PFSK-1 (cell line): ENCODE results near the gene CLIP4.

Experiments
- FOXP2 ChIP-seq: optimal IDR thresholded peaks from 2 replicates; pipeline ENCODE3; 2011; ENCODE audit warnings: borderline replicate concordance, control low read depth, inconsistent platforms; ENCODE audit not compliant: insufficient read depth; ENCODE audit errors: extremely low read length, extremely low read depth
- POLR2AphosphoS5 ChIP-seq: IDR thresholded peaks from 2 replicates; pipeline ENCODE4 v1.6.1; 2012; ENCODE audit warnings: low read depth, mild to moderate bottlenecking, control low read depth, low read length, moderate library complexity
- REST ChIP-seq, 2 experiments: IDR thresholded peaks; 2 replicates each; pipeline versions ENCODE4 v1.6.1 to v1.8.0; 2011 to 2012; ENCODE audit warnings: low read depth in 2 of 2, low read length in 2 of 2, control low read depth in 1 of 2, inconsistent platforms in 1 of 2, mild to moderate bottlenecking in 1 of 2, moderate library complexity in 1 of 2; ENCODE audit not compliant: insufficient read depth in 1 of 2
- SIN3A ChIP-seq: IDR thresholded peaks from 2 replicates; pipeline ENCODE4 v1.6.1; 2012; ENCODE audit warnings: mild to moderate bottlenecking, low read length, moderate library complexity, borderline replicate concordance; ENCODE audit not compliant: insufficient read depth
- TAF1 ChIP-seq: IDR thresholded peaks from 2 replicates; pipeline ENCODE4 v1.6.1; 2012; ENCODE audit warnings: low read length, control low read depth, borderline replicate concordance; ENCODE audit not compliant: insufficient read depth

The CLIP4 gene

GRCh38 chr2:29215073-29215472 is 99.9 kb downstream of the CLIP4 start:
- TF ChIP-seq SIN3A: no peak
- no peak for TF ChIP-seq TAF1
- no peak for TF ChIP-seq REST (IDR thresholded peaks at IDR 0.05; ENCODE audit: insufficient read depth in 1 of 2, low read depth in 2 of 2, low read length in 2 of 2)
- TF ChIP-seq FOXP2: no peak
- TF ChIP-seq POLR2AphosphoS5: no peak

- TF ChIP-seq REST (IDR thresholded peaks at IDR 0.05; ENCODE audit: insufficient read depth in 1 of 2, low read depth in 2 of 2, low read length in 2 of 2): no peak
- no peak for TF ChIP-seq SIN3A
- no peak for TF ChIP-seq TAF1
- TF ChIP-seq POLR2AphosphoS5: no peak
- no peak for TF ChIP-seq FOXP2
Observed at GRCh38 chr2:29215739-29216608, 100.8 kb downstream of the CLIP4 start.

GRCh38 chr2:29216609-29216909 is 101.3 kb downstream of the CLIP4 start:
- TF ChIP-seq POLR2AphosphoS5 (no peak), FOXP2 (no peak), TAF1 (no peak), SIN3A (no peak), REST (IDR thresholded peaks at IDR 0.05; ENCODE audit: insufficient read depth in 1 of 2, low read depth in 2 of 2, low read length in 2 of 2) (no peak)

GRCh38 chr2:29218071-29218470 is 102.9 kb downstream of the CLIP4 start:
- TF ChIP-seq REST (IDR thresholded peaks at IDR 0.05; ENCODE audit: insufficient read depth in 1 of 2, low read depth in 2 of 2, low read length in 2 of 2): no peak
- TF ChIP-seq TAF1: no peak
- no peak for TF ChIP-seq SIN3A
- no peak for TF ChIP-seq POLR2AphosphoS5
- TF ChIP-seq FOXP2: no peak
